HCT116 (cell line): ENCODE data around the gene SWAP70. TPM values are rescaled to one million over a fixed set of nuclear protein-coding genes. Genes with fewer than 3 reads are reported as not detected.
"Not testable (repeated sequence)": the region's sequence is repeated elsewhere in the genome, so short reads cannot be mapped to it uniquely, and the experiment has no call there.

Experiments used
- ATAC-seq: fragments of 200-7000 bp; cut with Tn5 transposase; 2 replicates; pipeline ENCODE4 v1.9.1; 2020; ENCODE audit warnings: mild to moderate bottlenecking, moderate library complexity
- BruUV-seq: library from RNA; stranded (reverse); fragments of 400-500 nt; replicated peaks from 2 replicates; lab custom pipeline; 2021; lab: Mats Ljungman, UMichigan
- CTCF ChIA-PET: fragments of 300-600 bp; sonication (Branson Sonifier 250); formaldehyde crosslinking; loops from one replicate; lab custom pipeline; 2021; ENCODE audit warnings: antibody characterized with exemption; lab: Charles Lee
- POLR2A ChIA-PET: fragments of 300-600, 350-600 bp; sonication (Branson Sonifier 250); formaldehyde crosslinking; loops from one replicate; lab custom pipeline; 2021; ENCODE audit warnings: antibody characterized with exemption; lab: Charles Lee
- RAD21 ChIA-PET, 2 experiments: fragments of 300-600 bp; sonication (Branson Sonifier 250); formaldehyde crosslinking; loops; one replicate each; lab custom pipeline; 2023; ENCODE audit warnings: low total read pairs in 2 of 2; ENCODE audit not compliant: uncharacterized antibody in 2 of 2, unreplicated experiment in 2 of 2, low non-redundant PET in 1 of 2; lab: Charles Lee
- DNase-seq: peaks from one replicate; pipeline ENCODE4 v3.0.0-alpha.2; 2010; ENCODE audit warnings: low read depth, low spot score
- H2AFZ ChIP-seq: fragments of 200-600 bp; shearing (Covaris generic), sonication (generic); 2 replicates; pipeline ENCODE4 v1.6.1; 2017; ENCODE audit warnings: low read depth, mixed run types, mixed read lengths, antibody characterized with exemption, low read length; ENCODE audit not compliant: poor library complexity, severe bottlenecking
- H3K27ac ChIP-seq: 2 replicates; pipeline ENCODE4 v1.5.1; 2012; ENCODE audit warnings: low read depth, low read length
- H3K27me3 ChIP-seq: fragments of 200-600 bp; sonication (generic); 2 replicates; pipeline ENCODE4 v1.6.1; 2016; ENCODE audit warnings: mixed run types, low read length, mixed read lengths; ENCODE audit not compliant: insufficient read depth
- H3K36me3 ChIP-seq, 2 experiments: fragments of 200-500 bp in 1 of 2; fragments of 200-600 bp in 1 of 2; sonication (Bioruptor generic) in 1 of 2; sonication (generic) in 1 of 2; 2 replicates each; pipeline versions ENCODE4 v1.5.1 to v1.6.1; 2014 to 2016; ENCODE audit warnings: low read length in 2 of 2, inconsistent platforms in 1 of 2, mixed read lengths in 1 of 2, mixed run types in 1 of 2; ENCODE audit not compliant: insufficient read depth in 2 of 2, control insufficient read depth in 1 of 2
- H3K4me1 ChIP-seq, 2 experiments: fragments of 200-600 bp in 1 of 2; sonication (generic) in 1 of 2; 2 replicates each; pipeline versions ENCODE4 v1.5.1 to v1.6.1; 2012 to 2017; ENCODE audit warnings: low read length in 2 of 2, inconsistent platforms in 1 of 2, mild to moderate bottlenecking in 1 of 2, mixed read lengths in 1 of 2, mixed run types in 1 of 2, moderate library complexity in 1 of 2; ENCODE audit not compliant: insufficient read depth in 2 of 2, control insufficient read depth in 1 of 2
- H3K4me2 ChIP-seq: fragments of 200-600 bp; sonication (generic); 2 replicates; pipeline ENCODE4 v1.6.1; 2017; ENCODE audit warnings: mixed run types, low read length, mixed read lengths
- H3K4me3 ChIP-seq, 2 experiments: fragments of 200-600 bp in 1 of 2; sonication (generic) in 1 of 2; replicated peaks in 1 of 2; 2 replicates each; pipeline ENCODE4 v1.5.1; 2011 to 2016; ENCODE audit warnings: low read length in 2 of 2, control low read depth in 1 of 2, low read depth in 1 of 2, mild to moderate bottlenecking in 1 of 2, mixed read lengths in 1 of 2, mixed run types in 1 of 2
- H3K79me2 ChIP-seq: fragments of 200-600 bp; sonication (generic); 2 replicates; pipeline ENCODE4 v1.6.1; 2017; ENCODE audit warnings: mild to moderate bottlenecking, mixed run types, low read length, moderate library complexity, mixed read lengths; ENCODE audit not compliant: insufficient read depth
- H3K9ac ChIP-seq: fragments of 200-600 bp; sonication (generic); 2 replicates; pipeline ENCODE4 v1.6.1; 2016; ENCODE audit warnings: low read length, mixed read lengths
- H3K9me2 ChIP-seq: fragments of 200-600 bp; sonication (generic), shearing (Covaris generic); 2 replicates; pipeline ENCODE4 v1.6.1; 2017; ENCODE audit warnings: mixed run types, mild to moderate bottlenecking, moderate library complexity; ENCODE audit not compliant: insufficient read depth
- H3K9me3 ChIP-seq, 2 experiments: fragments of 200-500 bp in 1 of 2; fragments of 200-600 bp in 1 of 2; sonication (Bioruptor generic) in 1 of 2; sonication (generic) in 1 of 2; 2 replicates each; pipeline ENCODE4 v1.6.1; 2014 to 2017; ENCODE audit warnings: low read length in 2 of 2, mixed read lengths in 2 of 2, inconsistent platforms in 1 of 2, low read depth in 1 of 2, mild to moderate bottlenecking in 1 of 2, mixed run types in 1 of 2, moderate library complexity in 1 of 2; ENCODE audit not compliant: control insufficient read depth in 1 of 2, insufficient read depth in 1 of 2
- H4K20me1 ChIP-seq: fragments of 200-600 bp; sonication (generic), shearing (Covaris generic); 2 replicates; pipeline ENCODE4 v1.6.1; 2017; ENCODE audit warnings: mixed run types, mild to moderate bottlenecking, moderate library complexity; ENCODE audit not compliant: insufficient read depth
- CEBPB ChIP-seq: IDR thresholded peaks from 2 replicates; pipeline ENCODE4 v1.6.1; 2012; ENCODE audit warnings: low read depth
- POLR2AphosphoS5 ChIP-seq: IDR thresholded peaks from 2 replicates; pipeline ENCODE4 v1.6.1; 2011; ENCODE audit warnings: mild to moderate bottlenecking, low read depth, low read length, moderate library complexity
- intact Hi-C: fragments of 100-400 bp; cut with micrococcal nuclease; formaldehyde crosslinking; loops from 2 replicates; pipeline ENCODE4 v1.10.0; 2022
- total RNA-seq: library from RNA; stranded (reverse); gene quantifications from one replicate; pipeline ENCODE4 v1.2.1, GENCODE V29; 2021; ENCODE audit not compliant: unreplicated experiment
- TF ChIP-seq, protein P1 (sequence below): IDR thresholded peaks from 2 replicates; pipeline ENCODE4 v1.6.1; 2012; ENCODE audit warnings: low read depth

SWAP70 gene
- total RNA-seq, 1 experiment from 2014 or later = 20.6 TPM

DNA sequence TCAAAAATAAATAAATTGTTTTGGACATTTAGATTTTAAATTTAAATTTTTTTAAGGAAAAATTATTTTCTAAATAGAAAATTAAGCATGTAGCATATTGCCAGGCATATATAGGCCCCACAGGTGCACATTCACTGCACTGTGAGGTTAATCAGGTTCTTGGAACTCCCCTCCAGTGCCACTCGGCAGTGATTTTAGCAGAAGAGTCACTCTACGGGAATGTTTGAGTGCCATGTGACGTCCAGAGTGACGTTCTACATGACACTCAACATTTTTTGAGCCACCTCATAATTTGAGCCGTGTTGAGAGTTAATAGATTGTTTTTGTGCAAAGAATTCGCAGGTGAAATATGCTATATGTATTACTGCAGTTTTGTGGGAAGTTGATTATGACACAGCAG lies 77.4 kb downstream of the SWAP70 start:
- ChIA-PET POLR2A (no interaction called here), CTCF (no interaction called here), RAD21 (no interaction called here)
- no peak overlapping the region for H2AFZ ChIP-seq
- H3K9me2 ChIP-seq = no peaks in the 10 kb centered on the region
- H3K27me3 ChIP-seq = no peaks in the 10 kb centered on the region
- H3K27ac ChIP-seq = no peak overlapping the region
- intact Hi-C loops = no loop called here
- H3K4me3 ChIP-seq = no peak overlapping the region
- no peaks in the 10 kb centered on the region for H3K9me3 ChIP-seq
- no peaks in the 10 kb centered on the region for H4K20me1 ChIP-seq
- BruUV-seq = no TSS peak
- TF ChIP-seq, protein P1, sequence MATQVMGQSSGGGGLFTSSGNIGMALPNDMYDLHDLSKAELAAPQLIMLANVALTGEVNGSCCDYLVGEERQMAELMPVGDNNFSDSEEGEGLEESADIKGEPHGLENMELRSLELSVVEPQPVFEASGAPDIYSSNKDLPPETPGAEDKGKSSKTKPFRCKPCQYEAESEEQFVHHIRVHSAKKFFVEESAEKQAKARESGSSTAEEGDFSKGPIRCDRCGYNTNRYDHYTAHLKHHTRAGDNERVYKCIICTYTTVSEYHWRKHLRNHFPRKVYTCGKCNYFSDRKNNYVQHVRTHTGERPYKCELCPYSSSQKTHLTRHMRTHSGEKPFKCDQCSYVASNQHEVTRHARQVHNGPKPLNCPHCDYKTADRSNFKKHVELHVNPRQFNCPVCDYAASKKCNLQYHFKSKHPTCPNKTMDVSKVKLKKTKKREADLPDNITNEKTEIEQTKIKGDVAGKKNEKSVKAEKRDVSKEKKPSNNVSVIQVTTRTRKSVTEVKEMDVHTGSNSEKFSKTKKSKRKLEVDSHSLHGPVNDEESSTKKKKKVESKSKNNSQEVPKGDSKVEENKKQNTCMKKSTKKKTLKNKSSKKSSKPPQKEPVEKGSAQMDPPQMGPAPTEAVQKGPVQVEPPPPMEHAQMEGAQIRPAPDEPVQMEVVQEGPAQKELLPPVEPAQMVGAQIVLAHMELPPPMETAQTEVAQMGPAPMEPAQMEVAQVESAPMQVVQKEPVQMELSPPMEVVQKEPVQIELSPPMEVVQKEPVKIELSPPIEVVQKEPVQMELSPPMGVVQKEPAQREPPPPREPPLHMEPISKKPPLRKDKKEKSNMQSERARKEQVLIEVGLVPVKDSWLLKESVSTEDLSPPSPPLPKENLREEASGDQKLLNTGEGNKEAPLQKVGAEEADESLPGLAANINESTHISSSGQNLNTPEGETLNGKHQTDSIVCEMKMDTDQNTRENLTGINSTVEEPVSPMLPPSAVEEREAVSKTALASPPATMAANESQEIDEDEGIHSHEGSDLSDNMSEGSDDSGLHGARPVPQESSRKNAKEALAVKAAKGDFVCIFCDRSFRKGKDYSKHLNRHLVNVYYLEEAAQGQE = no peak
- TF ChIP-seq POLR2AphosphoS5 (no peak), CEBPB (no peak)
- no peaks in the 10 kb centered on the region for H3K4me1 ChIP-seq
- no peaks in the 10 kb centered on the region for H3K79me2 ChIP-seq
- DNase-seq (no peak), ATAC-seq (no peak)
- H3K9ac ChIP-seq = no peak overlapping the region
- no peak overlapping the region for H3K4me2 ChIP-seq
- 0 out of 4 replicates have a peak, but pooled peaks cover 0 to 11% of the 10 kb centered on the region in 2 experiments for H3K36me3 ChIP-seq

DNA sequence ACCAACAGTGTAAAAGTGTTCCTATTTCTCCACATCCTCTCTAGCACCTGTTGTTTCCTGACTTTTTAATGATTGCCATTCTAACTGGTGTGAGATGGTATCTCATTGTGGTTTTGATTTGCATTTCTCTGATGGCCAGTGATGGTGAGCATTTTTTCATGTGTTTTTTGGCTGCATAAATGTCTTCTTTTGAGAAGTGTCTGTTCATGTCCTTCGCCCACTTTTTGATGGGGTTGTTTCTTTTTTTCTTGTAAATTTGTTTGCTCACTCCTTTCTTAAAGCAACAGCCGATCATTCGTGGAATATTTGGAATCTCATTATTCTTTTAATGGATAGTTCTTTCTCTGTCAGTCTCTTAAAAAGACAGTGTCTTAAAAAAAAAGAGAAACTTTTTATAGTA lies 79.6 kb downstream of the SWAP70 start:
- H3K9ac ChIP-seq, H3K9me3 ChIP-seq, POLR2A ChIA-PET, H3K27ac ChIP-seq, DNase-seq, ATAC-seq, H3K4me3 ChIP-seq, H4K20me1 ChIP-seq, H2AFZ ChIP-seq, H3K4me1 ChIP-seq, RAD21 ChIA-PET, H3K9me2 ChIP-seq, H3K4me2 ChIP-seq, BruUV-seq, H3K79me2 ChIP-seq, intact Hi-C loops, H3K27me3 ChIP-seq, CTCF ChIA-PET: not testable (repeated sequence)
- 0 out of 4 replicates have a peak, but pooled peaks cover 0 to 11% of the 10 kb centered on the region in 2 experiments for H3K36me3 ChIP-seq
